SK-N-SH (cell line): ENCODE measurements around the gene BORCS6.
A peak's percentile ranks its signal among the peaks of the same experiment; 100 is the strongest.

ENCODE experiments used
- CTCF ChIP-seq: fragments of 200-600 bp; sonication (generic); IDR thresholded peaks from 2 replicates; pipeline ENCODE4 v1.6.1; 2017; ENCODE audit warnings: antibody characterized with exemption, mild to moderate bottlenecking, moderate library complexity
- EP300 ChIP-seq, 2 experiments: IDR thresholded peaks; 2 replicates each; pipeline versions ENCODE4 v1.4.0 to v1.6.1; 2012; ENCODE audit warnings: borderline replicate concordance in 1 of 2, low read depth in 1 of 2, low read length in 1 of 2
- EZH2phosphoT487 ChIP-seq: fragments of 200-600 bp; sonication (generic); IDR thresholded peaks from 2 replicates; pipeline ENCODE4 v1.6.1; 2017; ENCODE audit warnings: low read depth, mixed run types, mild to moderate bottlenecking, antibody characterized with exemption, moderate library complexity, borderline replicate concordance
- FOSL2 ChIP-seq: IDR thresholded peaks from 2 replicates; pipeline ENCODE4 v1.4.0; 2012; ENCODE audit warnings: low read depth, mild to moderate bottlenecking, moderate library complexity, borderline replicate concordance
- GABPA ChIP-seq: IDR thresholded peaks from 2 replicates; pipeline ENCODE4 v1.4.0; 2012; ENCODE audit warnings: low read depth, mild to moderate bottlenecking
- GATA2 ChIP-seq: sonication (generic); formaldehyde crosslinking; IDR thresholded peaks from 2 replicates; pipeline ENCODE4 v1.5.0; 2020; ENCODE audit warnings: mild to moderate bottlenecking, missing genetic modification reagents
- MAX ChIP-seq: IDR thresholded peaks from 2 replicates; pipeline ENCODE4 v1.4.0; 2012; ENCODE audit warnings: low read depth
- NRF1 ChIP-seq: IDR thresholded peaks from 2 replicates; pipeline ENCODE4 v1.6.1; 2012; ENCODE audit warnings: low read depth, mild to moderate bottlenecking, low read length
- POLR2AphosphoS5 ChIP-seq: IDR thresholded peaks from 2 replicates; pipeline ENCODE4 v1.6.1; 2012; ENCODE audit warnings: low read depth, low read length
- RFX5 ChIP-seq: IDR thresholded peaks from 2 replicates; pipeline ENCODE4 v1.6.1; 2012; ENCODE audit warnings: mild to moderate bottlenecking, improper control_type of control experiment, low read length
- USF1 ChIP-seq: IDR thresholded peaks from 2 replicates; pipeline ENCODE4 v1.4.0; 2012; ENCODE audit warnings: low read depth, borderline replicate concordance
- YY1 ChIP-seq: IDR thresholded peaks from 2 replicates; pipeline ENCODE4 v1.4.0; 2012; ENCODE audit warnings: low read depth, mild to moderate bottlenecking

GRCh38 chr17:8152112-8152775 lies 37.7 kb downstream of the BORCS6 start, which contains the start of gene PER1:
- no peak for TF ChIP-seq FOSL2
- TF ChIP-seq CTCF: no peak
- TF ChIP-seq POLR2AphosphoS5: peak; percentile 76
- TF ChIP-seq EP300 (IDR thresholded peaks at IDR 0.05; ENCODE audit: borderline replicate concordance in 1 of 2, low read depth in 1 of 2, low read length in 1 of 2): no peak
- TF ChIP-seq USF1: peak; percentile 29; the same call in 1 of the 2 replicates
- no peak; the same call in 1 of the 2 replicates for TF ChIP-seq NRF1
- no peak for TF ChIP-seq YY1
- TF ChIP-seq RFX5: peak; percentile 86
- TF ChIP-seq MAX: peak; percentile 99
- TF ChIP-seq GABPA: no peak
- TF ChIP-seq GATA2 (CRISPR knock-in tag): no peak
- TF ChIP-seq EZH2phosphoT487: no peak
